ENCODE data around the gene VMP1. TPM values are rescaled to one million over a fixed set of nuclear protein-coding genes. Genes with fewer than 3 reads are reported as not detected.

VMP1 gene
- polyA plus RNA-seq, 2 donors = 90.8 to 98.0 TPM

DNA sequence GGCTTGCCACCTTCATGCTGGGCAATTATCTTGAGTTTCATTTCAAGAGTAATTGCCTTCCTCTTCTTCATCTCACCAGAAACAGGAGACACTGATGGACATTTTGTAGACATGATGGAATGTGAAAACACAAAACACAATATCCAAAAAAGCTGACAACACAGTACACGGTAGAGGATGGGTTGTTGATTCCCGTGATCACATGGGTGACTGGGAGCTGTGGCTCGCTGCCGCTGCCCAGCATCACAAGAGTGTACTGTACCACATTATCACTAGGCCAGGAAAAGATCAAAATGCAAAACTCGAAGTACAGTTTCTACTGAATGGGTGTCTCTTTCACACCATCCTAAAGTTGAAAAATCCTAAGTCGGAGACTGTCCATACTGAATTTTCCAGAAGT is 7.7 kb upstream of the VMP1 start:
- H3K9me3 ChIP-seq (ENCODE audit: control insufficient read depth in 2 of 2, insufficient read depth in 1 of 2, low read depth in 1 of 2, low read length in 1 of 2) = no peaks in the 10 kb centered on the region
- H3K27ac ChIP-seq (ENCODE audit: low read depth in 2 of 2, low read length in 1 of 2) = no peak overlapping the region
- H3K4me1 ChIP-seq (ENCODE audit: control insufficient read depth in 2 of 2, insufficient read depth in 2 of 2, low read length in 1 of 2) = no peaks in the 10 kb centered on the region
- WGBS, 2 donors = 93 to 95% methylated on average over 6 of the region's 6 CpGs
- no peak overlapping the region for H3K4me3 ChIP-seq (ENCODE audit: low read depth in 1 of 2, low read length in 2 of 2)
- no peaks in the 10 kb centered on the region for H3K27me3 ChIP-seq (ENCODE audit: control insufficient read depth in 1 of 2, insufficient read depth in 2 of 2, low read length in 2 of 2)
- peaks cover 9 to 22% of the 10 kb centered on the region in 2 donors for H3K36me3 ChIP-seq (ENCODE audit: control insufficient read depth in 2 of 2, insufficient read depth in 2 of 2, low read length in 1 of 2)

DNA sequence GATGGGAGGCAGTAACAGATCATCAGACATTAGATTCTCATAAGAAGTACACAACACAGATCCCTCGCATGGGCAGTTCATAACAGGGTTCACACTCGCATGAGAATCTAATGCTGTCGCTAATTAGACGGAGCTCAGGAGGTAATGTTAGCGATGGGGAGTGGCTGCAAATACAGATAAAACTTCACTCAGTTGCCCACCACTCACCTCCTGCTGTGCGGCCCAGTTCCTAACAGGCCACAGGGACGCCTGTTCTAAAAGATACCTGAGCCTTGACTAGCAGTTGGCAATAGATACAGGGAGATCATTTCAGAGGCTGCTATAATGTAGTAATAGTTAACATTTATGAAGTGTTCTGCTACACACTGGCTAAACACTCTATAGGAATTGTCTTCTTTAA is 5.2 kb upstream of the VMP1 start:
- H3K4me1 ChIP-seq (ENCODE audit: control insufficient read depth in 2 of 2, insufficient read depth in 2 of 2, low read length in 1 of 2) = no peaks in the 10 kb centered on the region
- no peaks in the 10 kb centered on the region for H3K27me3 ChIP-seq (ENCODE audit: control insufficient read depth in 1 of 2, insufficient read depth in 2 of 2, low read length in 2 of 2)
- H3K27ac ChIP-seq (ENCODE audit: low read depth in 2 of 2, low read length in 1 of 2) = no peak overlapping the region
- H3K36me3 ChIP-seq (ENCODE audit: control insufficient read depth in 2 of 2, insufficient read depth in 2 of 2, low read length in 1 of 2) = peaks cover 6 to 14% of the 10 kb centered on the region in 2 donors
- no peak overlapping the region for H3K4me3 ChIP-seq (ENCODE audit: low read depth in 1 of 2, low read length in 2 of 2)
- H3K9me3 ChIP-seq (ENCODE audit: control insufficient read depth in 2 of 2, insufficient read depth in 1 of 2, low read depth in 1 of 2, low read length in 1 of 2) = no peaks in the 10 kb centered on the region
- 90 to 96% methylated on average over 7 of the region's 7 CpGs for WGBS, 2 donors

DNA sequence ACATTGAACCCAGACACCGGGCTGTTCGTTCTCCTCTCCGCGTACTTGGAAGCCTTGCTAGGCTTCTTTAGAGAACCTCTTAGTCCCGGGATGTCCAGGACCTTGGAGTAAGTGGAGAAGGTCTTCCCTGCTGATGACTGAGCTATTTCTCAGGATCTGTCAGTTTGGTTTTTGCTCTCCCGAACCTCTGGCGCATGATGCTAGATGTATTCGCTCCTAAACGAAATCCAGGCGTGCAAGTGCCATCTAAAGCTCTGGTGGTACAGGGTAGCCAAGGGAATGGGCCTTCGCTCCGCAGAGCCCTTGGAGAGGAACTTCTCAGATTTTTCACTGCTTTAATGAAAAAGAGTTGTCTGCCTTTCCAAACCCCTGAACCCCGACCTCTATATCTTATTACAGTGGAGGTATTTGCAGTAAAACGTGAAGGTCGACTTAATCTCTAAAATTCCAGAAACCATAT is 547 bp downstream of the VMP1 start:
- H3K9me3 ChIP-seq (ENCODE audit: control insufficient read depth in 2 of 2, insufficient read depth in 1 of 2, low read depth in 1 of 2, low read length in 1 of 2) = no peaks in the 10 kb centered on the region
- WGBS, 2 donors = 1% methylated on average over 15 of the region's 15 CpGs
- H3K36me3 ChIP-seq (ENCODE audit: control insufficient read depth in 2 of 2, insufficient read depth in 2 of 2, low read length in 1 of 2) = no peaks in the 10 kb centered on the region
- H3K4me3 ChIP-seq (ENCODE audit: low read depth in 1 of 2, low read length in 2 of 2) = peak overlapping the region; percentile 86 to 88
- H3K4me1 ChIP-seq (ENCODE audit: control insufficient read depth in 2 of 2, insufficient read depth in 2 of 2, low read length in 1 of 2) = no peaks in the 10 kb centered on the region
- no peaks in the 10 kb centered on the region for H3K27me3 ChIP-seq (ENCODE audit: control insufficient read depth in 1 of 2, insufficient read depth in 2 of 2, low read length in 2 of 2)
- H3K27ac ChIP-seq (ENCODE audit: low read depth in 2 of 2, low read length in 1 of 2) = peak overlapping the region; percentile 96 to 98

DNA sequence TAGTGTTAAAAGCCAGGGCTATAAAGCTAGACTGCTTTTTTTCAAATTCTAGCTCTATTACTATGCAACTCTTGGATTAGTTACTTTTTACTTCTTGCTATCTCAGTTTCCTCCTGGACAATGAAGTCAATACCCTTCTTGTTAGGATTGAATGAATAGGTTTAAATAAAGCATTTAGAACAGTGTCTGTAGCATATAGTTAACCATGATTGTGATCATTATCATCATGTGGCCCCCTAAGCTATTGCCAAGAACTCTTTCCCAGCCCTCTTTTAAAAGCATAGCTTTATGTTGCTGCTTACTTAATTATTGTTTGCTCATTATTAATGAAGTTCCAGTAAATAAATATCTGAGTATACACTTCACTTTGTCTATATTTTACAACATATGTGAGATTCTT is 4.5 kb downstream of the VMP1 start:
- Histone ChIP-seq H3K4me3 (ENCODE audit: low read depth in 1 of 2, low read length in 2 of 2) (no peak overlapping the region), H3K27me3 (ENCODE audit: control insufficient read depth in 1 of 2, insufficient read depth in 2 of 2, low read length in 2 of 2) (no peaks in the 10 kb centered on the region), H3K27ac (ENCODE audit: low read depth in 2 of 2, low read length in 1 of 2) (no peak overlapping the region), H3K36me3 (ENCODE audit: control insufficient read depth in 2 of 2, insufficient read depth in 2 of 2, low read length in 1 of 2) (no peaks in the 10 kb centered on the region), H3K9me3 (ENCODE audit: control insufficient read depth in 2 of 2, insufficient read depth in 1 of 2, low read depth in 1 of 2, low read length in 1 of 2) (no peaks in the 10 kb centered on the region), H3K4me1 (ENCODE audit: control insufficient read depth in 2 of 2, insufficient read depth in 2 of 2, low read length in 1 of 2) (no peaks in the 10 kb centered on the region)

DNA sequence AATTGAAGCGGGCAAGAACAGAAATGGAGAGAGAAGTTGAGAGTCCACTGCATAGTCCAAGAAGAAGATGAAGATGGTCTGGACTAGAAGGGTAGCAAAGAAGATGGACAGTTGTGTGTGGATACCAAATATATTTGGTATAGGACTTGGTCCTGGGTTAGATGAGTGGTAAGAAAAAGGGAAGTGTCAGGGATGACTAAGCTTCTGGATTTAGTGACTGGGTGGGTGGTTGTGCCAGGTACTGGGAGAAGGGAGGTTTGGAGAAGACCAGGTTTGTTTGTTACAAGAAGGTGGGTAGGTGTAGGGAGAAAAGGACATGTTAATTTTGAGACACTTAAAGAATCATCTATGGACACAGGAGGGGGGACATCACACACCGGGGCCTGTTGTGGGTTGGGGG is 5.4 kb downstream of the VMP1 start:
- Histone ChIP-seq H3K27ac (ENCODE audit: low read depth in 2 of 2, low read length in 1 of 2) (no peak overlapping the region), H3K4me3 (ENCODE audit: low read depth in 1 of 2, low read length in 2 of 2) (no peak overlapping the region), H3K27me3 (ENCODE audit: control insufficient read depth in 1 of 2, insufficient read depth in 2 of 2, low read length in 2 of 2) (no peaks in the 10 kb centered on the region), H3K4me1 (ENCODE audit: control insufficient read depth in 2 of 2, insufficient read depth in 2 of 2, low read length in 1 of 2) (no peaks in the 10 kb centered on the region), H3K9me3 (ENCODE audit: control insufficient read depth in 2 of 2, insufficient read depth in 1 of 2, low read depth in 1 of 2, low read length in 1 of 2) (no peaks in the 10 kb centered on the region), H3K36me3 (ENCODE audit: control insufficient read depth in 2 of 2, insufficient read depth in 2 of 2, low read length in 1 of 2) (no peaks in the 10 kb centered on the region)
- WGBS, 2 donors = 94 to 95% methylated on average over 2 of the region's 2 CpGs

DNA sequence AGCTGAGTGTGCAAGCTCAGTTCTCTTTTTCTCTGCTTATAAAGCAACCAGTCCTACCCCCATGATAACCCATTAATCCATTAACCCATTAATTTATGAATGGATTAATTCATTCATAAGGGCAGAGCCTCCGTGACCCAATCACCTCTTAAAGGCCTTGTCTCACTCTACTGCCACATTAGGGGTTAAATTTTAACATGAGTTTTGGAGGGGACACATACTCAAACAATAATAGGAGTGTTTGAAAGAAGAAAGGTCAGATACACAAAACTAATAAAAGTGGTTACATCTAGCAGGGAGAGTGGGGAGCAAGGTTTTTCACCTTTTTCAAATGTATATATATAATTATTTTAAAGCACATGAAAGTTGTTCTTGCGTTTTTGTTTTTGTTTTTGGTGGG is 6.8 kb downstream of the VMP1 start:
- H3K36me3 ChIP-seq (ENCODE audit: control insufficient read depth in 2 of 2, insufficient read depth in 2 of 2, low read length in 1 of 2) = no peaks in the 10 kb centered on the region
- H3K9me3 ChIP-seq (ENCODE audit: control insufficient read depth in 2 of 2, insufficient read depth in 1 of 2, low read depth in 1 of 2, low read length in 1 of 2) = no peaks in the 10 kb centered on the region
- 85 to 96% methylated on average over 2 of the region's 2 CpGs for WGBS, 2 donors
- H3K4me1 ChIP-seq (ENCODE audit: control insufficient read depth in 2 of 2, insufficient read depth in 2 of 2, low read length in 1 of 2) = no peaks in the 10 kb centered on the region
- H3K27me3 ChIP-seq (ENCODE audit: control insufficient read depth in 1 of 2, insufficient read depth in 2 of 2, low read length in 2 of 2) = no peaks in the 10 kb centered on the region
- H3K27ac ChIP-seq (ENCODE audit: low read depth in 2 of 2, low read length in 1 of 2) = no peak overlapping the region
- no peak overlapping the region for H3K4me3 ChIP-seq (ENCODE audit: low read depth in 1 of 2, low read length in 2 of 2)

DNA sequence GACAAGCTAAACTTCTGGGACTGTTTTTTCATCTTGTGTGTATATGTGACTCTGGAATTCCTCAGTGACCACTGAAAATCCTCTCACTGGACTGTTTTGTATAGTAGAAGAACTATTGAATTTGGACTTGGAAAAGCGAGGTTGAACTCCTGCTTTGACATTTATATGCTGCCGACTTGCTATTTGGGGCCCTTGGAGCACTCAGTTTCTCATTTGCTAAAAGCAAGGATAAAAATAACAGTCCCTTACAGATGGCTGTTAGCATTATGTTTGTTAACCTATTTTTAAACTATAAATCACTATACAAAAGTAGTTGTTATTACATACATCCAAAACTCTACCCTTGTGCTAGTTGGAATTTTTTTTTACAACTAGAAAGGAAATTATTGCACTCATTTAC is 9.0 kb downstream of the VMP1 start:
- H3K27ac ChIP-seq (ENCODE audit: low read depth in 2 of 2, low read length in 1 of 2) = no peak overlapping the region
- no peaks in the 10 kb centered on the region for H3K36me3 ChIP-seq (ENCODE audit: control insufficient read depth in 2 of 2, insufficient read depth in 2 of 2, low read length in 1 of 2)
- no peaks in the 10 kb centered on the region for H3K27me3 ChIP-seq (ENCODE audit: control insufficient read depth in 1 of 2, insufficient read depth in 2 of 2, low read length in 2 of 2)
- WGBS, 2 donors = 81 to 87% methylated on average over 2 of the region's 2 CpGs
- no peaks in the 10 kb centered on the region for H3K9me3 ChIP-seq (ENCODE audit: control insufficient read depth in 2 of 2, insufficient read depth in 1 of 2, low read depth in 1 of 2, low read length in 1 of 2)
- H3K4me1 ChIP-seq (ENCODE audit: control insufficient read depth in 2 of 2, insufficient read depth in 2 of 2, low read length in 1 of 2) = no peaks in the 10 kb centered on the region
- H3K4me3 ChIP-seq (ENCODE audit: low read depth in 1 of 2, low read length in 2 of 2) = no peak overlapping the region

DNA sequence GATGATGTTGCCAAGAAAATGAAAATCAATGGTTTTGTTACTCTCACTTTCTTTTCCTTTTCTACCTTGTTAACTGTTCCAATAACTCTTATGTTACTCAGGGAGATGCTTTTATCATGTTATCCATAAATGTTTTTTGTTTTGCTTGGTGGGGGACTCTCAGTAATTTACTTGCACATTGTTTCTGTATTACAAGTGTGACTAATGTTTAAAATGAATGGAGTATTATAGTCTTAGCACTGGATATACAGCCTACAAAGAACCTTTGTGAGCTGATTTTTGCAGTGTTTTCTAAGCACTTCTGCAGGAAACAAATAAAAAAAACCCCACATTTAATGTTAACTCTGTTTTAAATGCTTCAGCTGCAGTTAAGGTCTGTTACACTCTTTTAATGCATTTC is 12.1 kb downstream of the VMP1 start:
- no peaks in the 10 kb centered on the region for H3K27me3 ChIP-seq (ENCODE audit: control insufficient read depth in 1 of 2, insufficient read depth in 2 of 2, low read length in 2 of 2)
- H3K4me1 ChIP-seq (ENCODE audit: control insufficient read depth in 2 of 2, insufficient read depth in 2 of 2, low read length in 1 of 2) = no peaks in the 10 kb centered on the region
- H3K27ac ChIP-seq (ENCODE audit: low read depth in 2 of 2, low read length in 1 of 2) = no peak overlapping the region
- no peak overlapping the region for H3K4me3 ChIP-seq (ENCODE audit: low read depth in 1 of 2, low read length in 2 of 2)
- H3K36me3 ChIP-seq (ENCODE audit: control insufficient read depth in 2 of 2, insufficient read depth in 2 of 2, low read length in 1 of 2) = no peaks in the 10 kb centered on the region
- no peaks in the 10 kb centered on the region for H3K9me3 ChIP-seq (ENCODE audit: control insufficient read depth in 2 of 2, insufficient read depth in 1 of 2, low read depth in 1 of 2, low read length in 1 of 2)

DNA sequence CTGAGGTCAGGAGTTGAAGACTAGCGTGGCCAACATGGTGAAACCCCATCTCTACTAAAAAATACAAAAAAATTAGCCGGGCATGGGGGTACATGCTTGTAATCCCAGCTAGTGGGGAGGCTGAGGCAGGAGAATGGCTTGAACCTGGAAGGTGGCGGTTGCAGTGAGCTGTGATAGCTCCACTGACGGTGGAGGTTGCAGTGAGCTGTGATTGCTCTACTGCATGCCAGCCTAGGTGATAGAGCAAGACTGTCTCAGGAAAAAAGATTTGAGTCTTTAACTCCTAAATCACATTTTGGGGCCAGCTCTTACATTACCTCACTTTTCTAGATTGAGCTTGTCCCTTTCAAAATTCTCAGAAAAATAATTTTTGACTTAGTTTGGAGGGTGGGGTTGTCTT is 15.2 kb downstream of the VMP1 start:
- H3K27ac ChIP-seq (ENCODE audit: low read depth in 2 of 2, low read length in 1 of 2) = no peak overlapping the region
- H3K4me3 ChIP-seq (ENCODE audit: low read depth in 1 of 2, low read length in 2 of 2) = no peak overlapping the region
- H3K27me3 ChIP-seq (ENCODE audit: control insufficient read depth in 1 of 2, insufficient read depth in 2 of 2, low read length in 2 of 2) = no peaks in the 10 kb centered on the region
- no peaks in the 10 kb centered on the region for H3K9me3 ChIP-seq (ENCODE audit: control insufficient read depth in 2 of 2, insufficient read depth in 1 of 2, low read depth in 1 of 2, low read length in 1 of 2)
- no peaks in the 10 kb centered on the region for H3K36me3 ChIP-seq (ENCODE audit: control insufficient read depth in 2 of 2, insufficient read depth in 2 of 2, low read length in 1 of 2)
- 91 to 97% methylated on average over 4 of the region's 4 CpGs for WGBS, 2 donors
- no peaks in the 10 kb centered on the region for H3K4me1 ChIP-seq (ENCODE audit: control insufficient read depth in 2 of 2, insufficient read depth in 2 of 2, low read length in 1 of 2)

DNA sequence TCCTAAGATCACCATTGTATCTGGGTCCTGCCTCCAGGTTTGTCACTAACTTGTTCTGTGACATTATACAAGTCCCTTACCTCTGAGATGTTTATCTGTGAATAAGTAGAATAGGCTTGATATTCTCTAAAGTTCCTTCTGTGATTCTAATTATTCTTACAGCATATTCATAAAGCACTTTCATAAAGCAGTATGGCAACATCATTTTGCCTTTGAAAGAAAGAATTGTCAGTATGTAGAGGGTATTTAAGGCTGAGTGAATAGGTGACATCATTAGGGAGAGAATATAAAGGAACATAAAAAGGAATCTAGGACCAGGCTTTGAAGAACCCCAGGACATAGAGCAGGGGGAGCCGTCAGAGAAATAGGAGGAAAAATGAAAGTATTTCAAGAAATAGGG is 15.6 kb downstream of the VMP1 start:
- Histone ChIP-seq H3K9me3 (ENCODE audit: control insufficient read depth in 2 of 2, insufficient read depth in 1 of 2, low read depth in 1 of 2, low read length in 1 of 2) (no peaks in the 10 kb centered on the region), H3K27me3 (ENCODE audit: control insufficient read depth in 1 of 2, insufficient read depth in 2 of 2, low read length in 2 of 2) (no peaks in the 10 kb centered on the region), H3K36me3 (ENCODE audit: control insufficient read depth in 2 of 2, insufficient read depth in 2 of 2, low read length in 1 of 2) (no peaks in the 10 kb centered on the region), H3K27ac (ENCODE audit: low read depth in 2 of 2, low read length in 1 of 2) (no peak overlapping the region), H3K4me1 (ENCODE audit: control insufficient read depth in 2 of 2, insufficient read depth in 2 of 2, low read length in 1 of 2) (no peaks in the 10 kb centered on the region), H3K4me3 (ENCODE audit: low read depth in 1 of 2, low read length in 2 of 2) (no peak overlapping the region)
- 70 to 77% methylated on average over 1 of the region's 1 CpG for WGBS, 2 donors
